Measurements from ENCODE around the gene ABCC6. TPM values are rescaled to one million over a fixed set of nuclear protein-coding genes. Genes with fewer than 3 reads are reported as not detected.
A peak's percentile ranks its signal among the peaks of the same experiment; 100 is the strongest.
"Not testable (repeated sequence)": the region's sequence is repeated elsewhere in the genome, so short reads cannot be mapped to it uniquely, and the experiment has no call there.

ABCC6 gene
- polyA plus RNA-seq, 3 donors = 6.1 to 16.5 (median 14.7) TPM

DNA sequence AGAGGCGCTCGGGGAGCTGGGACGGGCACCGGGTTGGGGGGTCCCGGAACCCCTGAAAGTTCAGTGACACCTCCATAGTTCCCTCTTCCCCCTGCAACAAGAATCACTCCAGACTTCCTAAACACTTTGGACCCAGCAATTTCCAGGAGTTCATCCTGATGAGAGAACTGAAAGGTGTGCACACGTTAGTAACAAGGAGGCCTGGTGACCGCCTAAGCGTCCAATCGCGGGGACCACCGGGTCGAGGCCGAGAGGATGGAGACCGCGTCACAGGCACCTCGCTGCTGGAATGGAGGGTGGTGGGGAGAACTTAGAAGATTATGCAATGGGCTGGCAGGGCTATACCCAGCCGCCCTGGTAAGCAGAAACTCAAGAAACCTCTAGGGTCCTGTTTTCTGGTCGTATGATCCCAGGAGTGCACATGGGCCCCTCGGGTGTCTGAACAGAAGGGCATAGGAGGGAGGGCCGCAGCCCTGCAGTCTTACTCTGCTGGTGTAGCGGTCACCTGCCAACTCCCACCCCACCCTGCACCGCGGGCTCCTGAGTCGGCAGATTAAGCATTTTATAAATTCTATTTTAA lies 458 bp upstream of the ABCC6 start:
- H3K27ac ChIP-seq (ENCODE audit: low read depth in 1 of 2, low read length in 2 of 2); H4K20me1 ChIP-seq (ENCODE audit: insufficient read depth, low read length); H3K9me3 ChIP-seq (replicated peaks in 1 of 2; ENCODE audit: control insufficient read depth in 1 of 2, insufficient read depth in 1 of 2, low read length in 2 of 2); DNase-seq; H3K27me3 Mint-ChIP-seq (ENCODE audit: low read depth in 3 of 3); H3K9me3 Mint-ChIP-seq; H2AFZ ChIP-seq (ENCODE audit: insufficient read depth, low read depth, low read length, poor library complexity, severe bottlenecking); H3K4me1 ChIP-seq (ENCODE audit: control insufficient read depth in 1 of 2, insufficient read depth in 2 of 2, low read length in 2 of 2); H3K9ac ChIP-seq (ENCODE audit: insufficient read depth, low read length, poor library complexity, severe bottlenecking); H3K4me1 Mint-ChIP-seq; H3K79me2 ChIP-seq (ENCODE audit: insufficient read depth, low read length); H3K27me3 ChIP-seq (ENCODE audit: control insufficient read depth in 2 of 2, insufficient read depth in 2 of 2, low read length in 2 of 2); H3K36me3 Mint-ChIP-seq; H3K36me3 ChIP-seq (replicated peaks in 1 of 2; ENCODE audit: control insufficient read depth in 1 of 2, insufficient read depth in 2 of 2, low read length in 2 of 2); intact Hi-C loops (cut with micrococcal nuclease): not testable (repeated sequence)
- peak overlapping the region; percentile 29 for H3K4me2 ChIP-seq (replicated peaks; ENCODE audit: extremely low read depth, low read length, poor library complexity, severe bottlenecking)
- peak overlapping the region in 4 of 7 donors; percentile 40 to 72 (median 60) for H3K27ac Mint-ChIP-seq
- peak overlapping the region; percentile 79 to 88 for H3K4me3 Mint-ChIP-seq
- H3K4me3 ChIP-seq (replicated peaks in 1 of 3; ENCODE audit: low read depth in 2 of 3, low read length in 3 of 3) = peak overlapping the region; percentile 36 to 53 (median 51)
- WGBS (ENCODE audit: insufficient coverage) = no CpG with 5 or more reads among the region's 24 CpGs

DNA sequence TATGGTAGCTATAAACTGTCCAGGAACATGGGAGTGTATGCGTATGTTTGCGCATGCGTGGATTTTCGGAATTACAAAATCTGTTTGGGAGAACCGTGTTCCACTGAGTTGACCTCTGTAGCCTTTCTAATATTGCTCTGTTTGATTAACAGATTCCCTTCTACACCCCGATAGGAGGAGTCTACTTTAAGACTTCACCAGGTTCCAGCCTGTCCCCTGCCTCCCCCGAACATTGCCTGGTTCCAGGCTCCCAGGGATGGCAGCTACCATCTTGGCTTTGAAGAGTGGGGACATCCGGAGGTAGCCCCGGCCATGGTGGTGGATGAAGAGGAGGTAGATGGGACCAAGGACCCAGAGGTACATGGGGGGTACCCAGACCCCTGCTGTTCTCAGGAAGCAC lies 1.9 kb downstream of the ABCC6 start:
- no CpG with 5 or more reads among the region's 9 CpGs for WGBS (ENCODE audit: insufficient coverage)
- not testable (repeated sequence) for DNase-seq

DNA sequence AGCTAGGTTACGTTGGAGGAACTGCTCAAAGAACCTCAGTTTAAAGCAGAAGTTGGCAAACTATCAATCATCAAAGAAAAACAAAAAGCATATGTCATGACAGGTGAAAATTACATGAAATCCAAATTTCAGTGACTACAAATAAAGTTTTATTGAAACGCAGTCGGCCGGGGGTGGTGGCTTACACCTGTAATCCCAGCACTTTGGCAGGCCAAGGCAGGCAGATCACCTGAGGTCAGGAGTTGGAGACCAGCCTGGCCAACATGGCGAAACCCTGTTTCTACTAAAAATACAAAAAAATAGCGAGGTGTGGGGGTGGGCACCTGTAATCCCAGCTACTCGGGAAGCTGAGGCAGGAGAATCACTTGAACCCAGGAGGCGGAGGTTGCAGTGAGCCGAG lies 2.8 kb downstream of the ABCC6 start:
- H3K4me3 ChIP-seq (replicated peaks in 1 of 3; ENCODE audit: low read depth in 2 of 3, low read length in 3 of 3); H3K27ac ChIP-seq (ENCODE audit: low read depth in 1 of 2, low read length in 2 of 2); H3K4me1 ChIP-seq (ENCODE audit: control insufficient read depth in 1 of 2, insufficient read depth in 2 of 2, low read length in 2 of 2); H3K4me2 ChIP-seq (replicated peaks; ENCODE audit: extremely low read depth, low read length, poor library complexity, severe bottlenecking); H3K27me3 ChIP-seq (ENCODE audit: control insufficient read depth in 2 of 2, insufficient read depth in 2 of 2, low read length in 2 of 2); DNase-seq; H3K27me3 Mint-ChIP-seq (ENCODE audit: low read depth in 3 of 3); H3K4me1 Mint-ChIP-seq; intact Hi-C loops (cut with micrococcal nuclease); H3K9me3 Mint-ChIP-seq; H4K20me1 ChIP-seq (ENCODE audit: insufficient read depth, low read length); H2AFZ ChIP-seq (ENCODE audit: insufficient read depth, low read depth, low read length, poor library complexity, severe bottlenecking); H3K36me3 ChIP-seq (replicated peaks in 1 of 2; ENCODE audit: control insufficient read depth in 1 of 2, insufficient read depth in 2 of 2, low read length in 2 of 2); H3K79me2 ChIP-seq (ENCODE audit: insufficient read depth, low read length); H3K27ac Mint-ChIP-seq; H3K9ac ChIP-seq (ENCODE audit: insufficient read depth, low read length, poor library complexity, severe bottlenecking); H3K36me3 Mint-ChIP-seq; H3K9me3 ChIP-seq (replicated peaks in 1 of 2; ENCODE audit: control insufficient read depth in 1 of 2, insufficient read depth in 1 of 2, low read length in 2 of 2); H3K4me3 Mint-ChIP-seq: not testable (repeated sequence)
- no CpG with 5 or more reads among the region's 9 CpGs for WGBS (ENCODE audit: insufficient coverage)

More for the DNA sequence above, 1.9 kb downstream of the ABCC6 start:
- H3K27me3 ChIP-seq (ENCODE audit: control insufficient read depth in 2 of 2, insufficient read depth in 2 of 2, low read length in 2 of 2); H3K4me2 ChIP-seq (replicated peaks; ENCODE audit: extremely low read depth, low read length, poor library complexity, severe bottlenecking); H3K27ac ChIP-seq (ENCODE audit: low read depth in 1 of 2, low read length in 2 of 2); H2AFZ ChIP-seq (ENCODE audit: insufficient read depth, low read depth, low read length, poor library complexity, severe bottlenecking); H3K4me3 Mint-ChIP-seq; H3K79me2 ChIP-seq (ENCODE audit: insufficient read depth, low read length); H3K9ac ChIP-seq (ENCODE audit: insufficient read depth, low read length, poor library complexity, severe bottlenecking); H3K36me3 ChIP-seq (replicated peaks in 1 of 2; ENCODE audit: control insufficient read depth in 1 of 2, insufficient read depth in 2 of 2, low read length in 2 of 2); H3K4me1 Mint-ChIP-seq; H3K9me3 ChIP-seq (replicated peaks in 1 of 2; ENCODE audit: control insufficient read depth in 1 of 2, insufficient read depth in 1 of 2, low read length in 2 of 2); H3K36me3 Mint-ChIP-seq; H3K27ac Mint-ChIP-seq; intact Hi-C loops (cut with micrococcal nuclease); H3K27me3 Mint-ChIP-seq (ENCODE audit: low read depth in 3 of 3); H3K9me3 Mint-ChIP-seq; H4K20me1 ChIP-seq (ENCODE audit: insufficient read depth, low read length); H3K4me3 ChIP-seq (replicated peaks in 1 of 3; ENCODE audit: low read depth in 2 of 3, low read length in 3 of 3); H3K4me1 ChIP-seq (ENCODE audit: control insufficient read depth in 1 of 2, insufficient read depth in 2 of 2, low read length in 2 of 2): not testable (repeated sequence)

DNA sequence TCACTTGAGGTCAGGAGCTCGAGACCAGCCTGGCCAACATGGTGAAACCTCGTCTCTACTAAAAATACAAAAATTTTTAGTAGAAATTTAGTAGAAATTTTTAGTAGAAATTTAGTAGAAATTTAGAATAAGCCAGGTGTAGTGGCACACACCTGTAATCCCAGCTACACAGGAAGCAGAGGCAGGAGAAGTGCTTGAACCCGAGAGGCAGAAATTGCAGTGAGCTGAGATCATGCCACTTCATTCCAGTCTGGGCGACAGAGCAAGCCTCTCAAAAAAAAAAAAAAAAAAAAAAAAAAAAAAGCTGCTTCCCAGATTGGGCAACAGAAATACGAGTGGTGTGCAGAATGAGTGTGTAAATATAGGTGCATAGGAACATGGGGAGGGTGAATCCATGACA lies 4.5 kb downstream of the ABCC6 start:
- H3K27ac ChIP-seq (ENCODE audit: low read depth in 1 of 2, low read length in 2 of 2); H3K4me3 Mint-ChIP-seq; H3K9me3 ChIP-seq (replicated peaks in 1 of 2; ENCODE audit: control insufficient read depth in 1 of 2, insufficient read depth in 1 of 2, low read length in 2 of 2); H3K27ac Mint-ChIP-seq; H3K79me2 ChIP-seq (ENCODE audit: insufficient read depth, low read length); H3K27me3 Mint-ChIP-seq (ENCODE audit: low read depth in 3 of 3); H2AFZ ChIP-seq (ENCODE audit: insufficient read depth, low read depth, low read length, poor library complexity, severe bottlenecking); H3K27me3 ChIP-seq (ENCODE audit: control insufficient read depth in 2 of 2, insufficient read depth in 2 of 2, low read length in 2 of 2); H3K36me3 Mint-ChIP-seq; H3K9me3 Mint-ChIP-seq; H3K4me2 ChIP-seq (replicated peaks; ENCODE audit: extremely low read depth, low read length, poor library complexity, severe bottlenecking); H3K9ac ChIP-seq (ENCODE audit: insufficient read depth, low read length, poor library complexity, severe bottlenecking); intact Hi-C loops (cut with micrococcal nuclease); H3K36me3 ChIP-seq (replicated peaks in 1 of 2; ENCODE audit: control insufficient read depth in 1 of 2, insufficient read depth in 2 of 2, low read length in 2 of 2); H4K20me1 ChIP-seq (ENCODE audit: insufficient read depth, low read length); H3K4me3 ChIP-seq (replicated peaks in 1 of 3; ENCODE audit: low read depth in 2 of 3, low read length in 3 of 3); DNase-seq: not testable (repeated sequence)
- H3K4me1 ChIP-seq (ENCODE audit: control insufficient read depth in 1 of 2, insufficient read depth in 2 of 2, low read length in 2 of 2) = peaks cover 11 to 12% of the 10 kb centered on the region in 2 donors
- H3K4me1 Mint-ChIP-seq = peaks cover 19% of the 10 kb centered on the region
- WGBS (ENCODE audit: insufficient coverage) = no CpG with 5 or more reads among the region's 5 CpGs

All from CD14-positive monocyte (primary cell).